Measurements from ENCODE around the gene SLC26A5.

Gene SLC26A5

GRCh38 chr7:103387242-103387641 is 58.8 kb downstream of the SLC26A5 start:
- TF ChIP-seq POLR2AphosphoS5 (IDR thresholded peaks at IDR 0.05; ENCODE audit: low read depth, low read length) (no peak), REST (IDR thresholded peaks at IDR 0.05; ENCODE audit: insufficient read depth in 1 of 2, low read depth in 2 of 2, low read length in 2 of 2) (no peak), TAF1 (IDR thresholded peaks at IDR 0.05; ENCODE audit: borderline replicate concordance, insufficient read depth, low read length) (no peak), FOXP2 (optimal IDR thresholded peaks at IDR 0.05; ENCODE audit: borderline replicate concordance, extremely low read depth, extremely low read length, insufficient read depth) (no peak), SIN3A (IDR thresholded peaks at IDR 0.05; ENCODE audit: borderline replicate concordance, insufficient read depth, low read length) (no peak)

- TF ChIP-seq TAF1 (IDR thresholded peaks at IDR 0.05; ENCODE audit: borderline replicate concordance, insufficient read depth, low read length): no peak
- TF ChIP-seq POLR2AphosphoS5 (IDR thresholded peaks at IDR 0.05; ENCODE audit: low read depth, low read length): no peak
- TF ChIP-seq SIN3A (IDR thresholded peaks at IDR 0.05; ENCODE audit: borderline replicate concordance, insufficient read depth, low read length): no peak
- no peak for TF ChIP-seq REST (IDR thresholded peaks at IDR 0.05; ENCODE audit: insufficient read depth in 1 of 2, low read depth in 2 of 2, low read length in 2 of 2)
- TF ChIP-seq FOXP2 (optimal IDR thresholded peaks at IDR 0.05; ENCODE audit: borderline replicate concordance, extremely low read depth, extremely low read length, insufficient read depth): no peak
Measured at GRCh38 chr7:103382032-103382402, 64.0 kb downstream of the SLC26A5 start.

GRCh38 chr7:103381280-103382031 is 64.6 kb downstream of the SLC26A5 start:
- TF ChIP-seq TAF1 (IDR thresholded peaks at IDR 0.05; ENCODE audit: borderline replicate concordance, insufficient read depth, low read length) (no peak), POLR2AphosphoS5 (IDR thresholded peaks at IDR 0.05; ENCODE audit: low read depth, low read length) (no peak), REST (IDR thresholded peaks at IDR 0.05; ENCODE audit: insufficient read depth in 1 of 2, low read depth in 2 of 2, low read length in 2 of 2) (no peak), SIN3A (IDR thresholded peaks at IDR 0.05; ENCODE audit: borderline replicate concordance, insufficient read depth, low read length) (no peak), FOXP2 (optimal IDR thresholded peaks at IDR 0.05; ENCODE audit: borderline replicate concordance, extremely low read depth, extremely low read length, insufficient read depth) (no peak)

GRCh38 chr7:103380395-103381191 is 65.4 kb downstream of the SLC26A5 start:
- TF ChIP-seq POLR2AphosphoS5 (IDR thresholded peaks at IDR 0.05; ENCODE audit: low read depth, low read length) (no peak), SIN3A (IDR thresholded peaks at IDR 0.05; ENCODE audit: borderline replicate concordance, insufficient read depth, low read length) (no peak), REST (IDR thresholded peaks at IDR 0.05; ENCODE audit: insufficient read depth in 1 of 2, low read depth in 2 of 2, low read length in 2 of 2) (no peak), TAF1 (IDR thresholded peaks at IDR 0.05; ENCODE audit: borderline replicate concordance, insufficient read depth, low read length) (no peak), FOXP2 (optimal IDR thresholded peaks at IDR 0.05; ENCODE audit: borderline replicate concordance, extremely low read depth, extremely low read length, insufficient read depth) (no peak)

All from PFSK-1 (cell line).